GM12892 (cell line): ENCODE results near the gene CDK11B.

ENCODE experiments used
- POLR2A ChIP-seq: IDR thresholded peaks from 2 replicates; pipeline ENCODE4 v1.6.1; 2011; ENCODE audit warnings: low read depth, low read length, control low read depth
- POLR2AphosphoS5 ChIP-seq: IDR thresholded peaks from 2 replicates; pipeline ENCODE4 v1.6.1; 2011; ENCODE audit warnings: low read depth, low read length, control low read depth

DNA sequence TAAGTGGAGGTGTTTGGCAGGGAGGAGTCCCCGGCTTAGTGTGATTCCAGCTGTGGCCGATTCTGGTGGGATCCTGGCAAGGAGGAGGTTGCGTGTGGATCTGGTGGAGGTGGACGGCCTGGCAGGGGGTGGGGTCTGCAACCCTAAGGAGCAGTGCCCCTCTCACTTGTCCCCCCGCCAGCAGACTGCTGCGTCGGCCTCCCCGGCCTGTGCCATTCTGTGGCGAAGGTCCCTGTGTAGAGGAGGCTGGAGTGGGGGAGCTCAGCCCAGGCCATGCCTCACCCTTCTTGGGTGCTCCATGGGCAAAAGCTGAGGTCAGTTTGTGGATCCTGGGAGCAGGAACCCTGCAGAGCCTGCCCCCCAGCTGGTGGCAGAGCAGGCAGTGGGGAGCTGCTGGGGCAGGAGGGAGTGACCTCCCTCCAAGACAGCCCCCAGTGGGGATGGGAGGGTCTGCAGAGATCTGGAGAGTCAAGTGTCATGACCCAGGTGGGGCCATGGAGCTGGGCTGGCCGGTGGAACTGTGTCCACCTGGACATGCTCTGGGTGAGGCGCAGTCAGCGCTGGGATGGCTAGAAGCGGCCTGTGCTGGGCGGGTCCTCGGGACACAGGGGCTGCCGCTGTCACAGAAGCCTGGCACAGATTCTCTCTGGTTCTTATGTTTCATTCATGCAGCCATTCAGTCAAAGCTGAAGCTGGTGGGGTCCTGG is 38.2 kb downstream of the CDK11B start:
- TF ChIP-seq POLR2A (no peak), POLR2AphosphoS5 (no peak)
